K562 (cell line): Measurements from ENCODE around the gene GPRC6A. TPM values are rescaled to one million over a fixed set of nuclear protein-coding genes. Genes with fewer than 3 reads are reported as not detected.

Experiments used
- LARP7 ChIP-seq: fragments of 450-650 bp; IDR thresholded peaks from 2 replicates; pipeline ENCODE4 v1.6.1; 2016
- polyA plus RNA-seq, 8 experiments: library from polyadenylated mRNA; depleted of rRNA in 4 of 8; stranded (reverse) in 5 of 8; unstranded in 3 of 8; fragments of >200 nt; fragmentation: Nextera tagmentation in 2 of 8; fragmentation: Illumina TruSeq in 1 of 8; extraction: Ambion mirVana in 2 of 8; extraction: Trizol in 1 of 8; gene quantifications; 2 replicates each; pipeline versions ENCODE4 v1.2.1 to v1.2.3, GENCODE V29; 2011 to 2014; ENCODE audit warnings: inconsistent platforms in 1 of 8, missing spikeins in 1 of 8
- total RNA-seq, 7 experiments: library from RNA; depleted of rRNA in 6 of 7; stranded (reverse); fragments of >200 nt in 6 of 7; fragmentation: Illumina TruSeq in 2 of 7; extraction: Trizol in 2 of 7; gene quantifications; 2 replicates each; pipeline versions ENCODE4 v1.2.1 to v1.2.3, GENCODE V29; 2011 to 2021; ENCODE audit warnings: low replicate concordance in 1 of 7
- TF ChIP-seq, protein P1 (sequence below), 2 experiments: fragments of 250-450 bp in 1 of 2; fragments of 450-650 bp in 1 of 2; sonication (Bioruptor Pico) in 1 of 2; IDR thresholded peaks; 2 replicates each; pipeline versions ENCODE4 v1.6.1 to v1.8.0; 2016 to 2021; ENCODE audit warnings: mild to moderate bottlenecking in 2 of 2, moderate library complexity in 2 of 2, missing compliant biosample characterization in 1 of 2, missing genetic modification characterization in 1 of 2

The GPRC6A gene
- total and polyA plus RNA-seq, 9 of the 15 experiments (the other 6 are each of a cell fraction or from before 2014, with no cell fraction given) = 0.03 TPM; not detected in 7

GRCh38 chr6:116745176-116745575 lies 83.7 kb downstream of the GPRC6A start (continued):
- TF ChIP-seq, protein P1, sequence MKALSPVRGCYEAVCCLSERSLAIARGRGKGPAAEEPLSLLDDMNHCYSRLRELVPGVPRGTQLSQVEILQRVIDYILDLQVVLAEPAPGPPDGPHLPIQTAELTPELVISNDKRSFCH (CRISPR knock-in tag; IDR thresholded peaks at IDR 0.05) = no peak
- TF ChIP-seq, protein P1 (tag; IDR thresholded peaks at IDR 0.05) = no peak
- no peak for TF ChIP-seq LARP7
- TF ChIP-seq, all 486 proteins: peak for 0

Other genes with a start within 250 kb of the GPRC6A start
- gene RSPH4A, start 212.6 kb downstream of the GPRC6A start, total RNA-seq (2014; rRNA removed) = 0.14 TPM in 1 of 2 replicates, not detected in the other
- gene RSPH4A, start 212.6 kb downstream of the GPRC6A start, total RNA-seq (2014; rRNA removed; fragmentation: Illumina TruSeq; extraction: Trizol) = 0.11 and 0.32 TPM in 2 replicates
- 0.29 and 0.30 TPM in 2 replicates for gene RSPH4A, start 212.6 kb downstream of the GPRC6A start, total RNA-seq (2015; rRNA removed; fragmentation: Illumina TruSeq; extraction: Trizol)
- gene RSPH4A, start 212.6 kb downstream of the GPRC6A start, total RNA-seq (2021) = 0.11 TPM in 2 replicates
- gene RSPH4A, start 212.6 kb downstream of the GPRC6A start, polyA plus RNA-seq (2011; rRNA removed) = 0.04 and 0.19 TPM in 2 replicates
- gene RSPH4A, start 212.6 kb downstream of the GPRC6A start, polyA plus RNA-seq (2014; fragmentation: Illumina TruSeq; extraction: Trizol) = 0.29 and 0.30 TPM in 2 replicates
- under 1 TPM; 0.07 to 0.08 TPM for gene RSPH4A, start 212.6 kb downstream of the GPRC6A start, polyA plus RNA-seq (2014; fragmentation: Nextera tagmentation; extraction: Ambion mirVana)
- gene RSPH4A, start 212.6 kb downstream of the GPRC6A start, polyA plus RNA-seq (2014; rRNA removed) = 0.03 and 0.15 TPM in 2 replicates
- gene ZUP1, start 160.3 kb downstream of the GPRC6A start, total RNA-seq (2014; rRNA removed) = 18.3 and 19.1 TPM in 2 replicates
- gene ZUP1, start 160.3 kb downstream of the GPRC6A start, total RNA-seq (2014; rRNA removed; fragmentation: Illumina TruSeq; extraction: Trizol) = 37.7 and 42.9 TPM in 2 replicates
- 28.6 and 31.8 TPM in 2 replicates for gene ZUP1, start 160.3 kb downstream of the GPRC6A start, total RNA-seq (2015; rRNA removed; fragmentation: Illumina TruSeq; extraction: Trizol)
- 20.1 and 25.6 TPM in 2 replicates for gene ZUP1, start 160.3 kb downstream of the GPRC6A start, total RNA-seq (2021)
- gene ZUP1, start 160.3 kb downstream of the GPRC6A start, polyA plus RNA-seq (2011; rRNA removed) = 35.8 and 39.3 TPM in 2 replicates
- gene ZUP1, start 160.3 kb downstream of the GPRC6A start, polyA plus RNA-seq (2014; fragmentation: Illumina TruSeq; extraction: Trizol) = 27.2 and 31.3 TPM in 2 replicates
- 10 to 100 TPM; 11.8 to 16.2 TPM for gene ZUP1, start 160.3 kb downstream of the GPRC6A start, polyA plus RNA-seq (2014; fragmentation: Nextera tagmentation; extraction: Ambion mirVana)
- 27.5 and 29.7 TPM in 2 replicates for gene ZUP1, start 160.3 kb downstream of the GPRC6A start, polyA plus RNA-seq (2014; rRNA removed)
- 5.4 and 6.3 TPM in 2 replicates for gene KPNA5, start 147.9 kb downstream of the GPRC6A start, total RNA-seq (2014; rRNA removed)
- gene KPNA5, start 147.9 kb downstream of the GPRC6A start, total RNA-seq (2014; rRNA removed; fragmentation: Illumina TruSeq; extraction: Trizol) = 9.3 and 9.5 TPM in 2 replicates
- gene KPNA5, start 147.9 kb downstream of the GPRC6A start, total RNA-seq (2015; rRNA removed; fragmentation: Illumina TruSeq; extraction: Trizol) = 9.0 and 10.3 TPM in 2 replicates
- 6.5 and 7.5 TPM in 2 replicates for gene KPNA5, start 147.9 kb downstream of the GPRC6A start, total RNA-seq (2021)
- gene KPNA5, start 147.9 kb downstream of the GPRC6A start, polyA plus RNA-seq (2011; rRNA removed) = 5.2 and 7.0 TPM in 2 replicates
- 6.5 and 6.9 TPM in 2 replicates for gene KPNA5, start 147.9 kb downstream of the GPRC6A start, polyA plus RNA-seq (2014; fragmentation: Illumina TruSeq; extraction: Trizol)
- gene KPNA5, start 147.9 kb downstream of the GPRC6A start, polyA plus RNA-seq (2014; fragmentation: Nextera tagmentation; extraction: Ambion mirVana) = 1 to 10 TPM; 3.2 to 3.3 TPM
- 3.7 and 4.5 TPM in 2 replicates for gene KPNA5, start 147.9 kb downstream of the GPRC6A start, polyA plus RNA-seq (2014; rRNA removed)
- not detected in 2 replicates for gene FAM162B, start 63.4 kb downstream of the GPRC6A start, total RNA-seq (2014; rRNA removed)
- gene FAM162B, start 63.4 kb downstream of the GPRC6A start, total RNA-seq (2014; rRNA removed; fragmentation: Illumina TruSeq; extraction: Trizol) = not detected in 2 replicates
- gene FAM162B, start 63.4 kb downstream of the GPRC6A start, total RNA-seq (2015; rRNA removed; fragmentation: Illumina TruSeq; extraction: Trizol) = not detected in 2 replicates
- gene FAM162B, start 63.4 kb downstream of the GPRC6A start, total RNA-seq (2021) = not detected in 2 replicates
- not detected in 2 replicates for gene FAM162B, start 63.4 kb downstream of the GPRC6A start, polyA plus RNA-seq (2011; rRNA removed)
- not detected in 2 replicates for gene FAM162B, start 63.4 kb downstream of the GPRC6A start, polyA plus RNA-seq (2014; fragmentation: Illumina TruSeq; extraction: Trizol)
- not detected for gene FAM162B, start 63.4 kb downstream of the GPRC6A start, polyA plus RNA-seq (2014; fragmentation: Nextera tagmentation; extraction: Ambion mirVana)
- not detected in 2 replicates for gene FAM162B, start 63.4 kb downstream of the GPRC6A start, polyA plus RNA-seq (2014; rRNA removed)
- gene RFX6, start 48.2 kb upstream of the GPRC6A start, total RNA-seq (2014; rRNA removed) = not detected in 2 replicates
- not detected in 2 replicates for gene RFX6, start 48.2 kb upstream of the GPRC6A start, total RNA-seq (2014; rRNA removed; fragmentation: Illumina TruSeq; extraction: Trizol)
- gene RFX6, start 48.2 kb upstream of the GPRC6A start, total RNA-seq (2015; rRNA removed; fragmentation: Illumina TruSeq; extraction: Trizol) = not detected in 2 replicates
- not detected in 2 replicates for gene RFX6, start 48.2 kb upstream of the GPRC6A start, total RNA-seq (2021)
- gene RFX6, start 48.2 kb upstream of the GPRC6A start, polyA plus RNA-seq (2011; rRNA removed) = not detected in 2 replicates
- not detected in 2 replicates for gene RFX6, start 48.2 kb upstream of the GPRC6A start, polyA plus RNA-seq (2014; fragmentation: Illumina TruSeq; extraction: Trizol)
- gene RFX6, start 48.2 kb upstream of the GPRC6A start, polyA plus RNA-seq (2014; fragmentation: Nextera tagmentation; extraction: Ambion mirVana) = not detected
- not detected in 2 replicates for gene RFX6, start 48.2 kb upstream of the GPRC6A start, polyA plus RNA-seq (2014; rRNA removed)